PC-9 (cell line): ENCODE results near the gene THY1. TPM values are rescaled to one million over a fixed set of nuclear protein-coding genes. Genes with fewer than 3 reads are reported as not detected.

Experiments used
- BruUV-seq: library from RNA; stranded (reverse); fragments of 400-500 nt; replicated peaks from 2 replicates; lab custom pipeline; 2021; lab: Mats Ljungman, UMichigan
- CTCF ChIA-PET: fragments of 300-600 bp; sonication (Branson Sonifier 250); formaldehyde crosslinking; loops from one replicate; lab custom pipeline; 2022; ENCODE audit warnings: antibody characterized with exemption; lab: Charles Lee
- POLR2A ChIA-PET: fragments of 300-600 bp; sonication (Branson Sonifier 250); formaldehyde crosslinking; loops from one replicate; lab custom pipeline; 2022; ENCODE audit warnings: antibody characterized with exemption; ENCODE audit not compliant: unreplicated experiment; lab: Charles Lee
- DNase-seq, 2 experiments: peaks; one replicate each; pipeline versions ENCODE4 v3.0.0 to v3.0.0-alpha.2; 2015 to 2022; ENCODE audit warnings: mixed read lengths in 1 of 2
- H2AFZ ChIP-seq: fragments of 200-600 bp; sonication (generic); 2 replicates; pipeline ENCODE4 v1.8.1; 2017; ENCODE audit warnings: antibody characterized with exemption
- H3F3A ChIP-seq: fragments of 200-600 bp; sonication (generic); 2 replicates; pipeline ENCODE4 v1.8.1; 2017; ENCODE audit warnings: antibody characterized with exemption, mild to moderate bottlenecking, low read depth; ENCODE audit not compliant: insufficient read depth
- H3K27ac ChIP-seq: fragments of 200-600 bp; sonication (generic); 2 replicates; pipeline ENCODE4 v1.6.1; 2016; ENCODE audit warnings: mixed run types
- H3K27me3 ChIP-seq: fragments of 200-600 bp; sonication (generic); 2 replicates; pipeline ENCODE4 v1.6.1; 2016; ENCODE audit warnings: low read depth, mixed run types; ENCODE audit not compliant: insufficient read depth
- H3K36me3 ChIP-seq: fragments of 200-600 bp; sonication (generic); 2 replicates; pipeline ENCODE4 v1.6.1; 2016; ENCODE audit warnings: low read depth, mixed run types
- H3K4me1 ChIP-seq: fragments of 200-600 bp; sonication (generic); replicated peaks from 2 replicates; pipeline ENCODE4 v1.6.1; 2016; ENCODE audit warnings: mixed run types; ENCODE audit not compliant: insufficient read depth
- H3K4me2 ChIP-seq: fragments of 200-600 bp; sonication (generic); 2 replicates; pipeline ENCODE4 v1.6.1; 2017; ENCODE audit warnings: mixed run types
- H3K4me3 ChIP-seq: fragments of 200-600 bp; sonication (generic); 2 replicates; pipeline ENCODE4 v1.6.1; 2016; ENCODE audit warnings: mixed run types
- H3K79me2 ChIP-seq: fragments of 200-600 bp; sonication (generic); 2 replicates; pipeline ENCODE4 v1.6.1; 2017; ENCODE audit warnings: low read depth, mixed run types
- H3K9me2 ChIP-seq: fragments of 200-600 bp; sonication (generic); 2 replicates; pipeline ENCODE4 v1.8.1; 2017; ENCODE audit warnings: mild to moderate bottlenecking; ENCODE audit not compliant: insufficient read depth
- H3K9me3 ChIP-seq: fragments of 200-600 bp; sonication (generic); 2 replicates; pipeline ENCODE4 v1.8.1; 2016; ENCODE audit warnings: low read depth; ENCODE audit not compliant: insufficient read depth
- H4K20me1 ChIP-seq: fragments of 200-600 bp; sonication (generic); 2 replicates; pipeline ENCODE4 v1.8.1; 2017; ENCODE audit not compliant: insufficient read depth
- CTCF ChIP-seq: fragments of 200-600 bp; sonication (generic); conservative IDR thresholded peaks from 2 replicates; pipeline ENCODE4 v1.6.1; 2017; ENCODE audit warnings: mixed run types, antibody characterized with exemption, mild to moderate bottlenecking, moderate library complexity
- EZH2 ChIP-seq: fragments of 200-600 bp; sonication (generic); IDR thresholded peaks from 2 replicates; pipeline ENCODE4 v1.8.0; 2017; ENCODE audit warnings: antibody characterized with exemption, low read depth
- intact Hi-C: fragments of 100-400 bp; cut with micrococcal nuclease; formaldehyde crosslinking; loops from one replicate; pipeline ENCODE4 v1.10.0; 2022; ENCODE audit not compliant: unreplicated experiment
- total RNA-seq: library from RNA; stranded (reverse); gene quantifications from 2 replicates; pipeline ENCODE4 v1.2.3, GENCODE V29; 2021

The THY1 gene
- total RNA-seq, 1 experiment from 2014 or later = not detected

DNA sequence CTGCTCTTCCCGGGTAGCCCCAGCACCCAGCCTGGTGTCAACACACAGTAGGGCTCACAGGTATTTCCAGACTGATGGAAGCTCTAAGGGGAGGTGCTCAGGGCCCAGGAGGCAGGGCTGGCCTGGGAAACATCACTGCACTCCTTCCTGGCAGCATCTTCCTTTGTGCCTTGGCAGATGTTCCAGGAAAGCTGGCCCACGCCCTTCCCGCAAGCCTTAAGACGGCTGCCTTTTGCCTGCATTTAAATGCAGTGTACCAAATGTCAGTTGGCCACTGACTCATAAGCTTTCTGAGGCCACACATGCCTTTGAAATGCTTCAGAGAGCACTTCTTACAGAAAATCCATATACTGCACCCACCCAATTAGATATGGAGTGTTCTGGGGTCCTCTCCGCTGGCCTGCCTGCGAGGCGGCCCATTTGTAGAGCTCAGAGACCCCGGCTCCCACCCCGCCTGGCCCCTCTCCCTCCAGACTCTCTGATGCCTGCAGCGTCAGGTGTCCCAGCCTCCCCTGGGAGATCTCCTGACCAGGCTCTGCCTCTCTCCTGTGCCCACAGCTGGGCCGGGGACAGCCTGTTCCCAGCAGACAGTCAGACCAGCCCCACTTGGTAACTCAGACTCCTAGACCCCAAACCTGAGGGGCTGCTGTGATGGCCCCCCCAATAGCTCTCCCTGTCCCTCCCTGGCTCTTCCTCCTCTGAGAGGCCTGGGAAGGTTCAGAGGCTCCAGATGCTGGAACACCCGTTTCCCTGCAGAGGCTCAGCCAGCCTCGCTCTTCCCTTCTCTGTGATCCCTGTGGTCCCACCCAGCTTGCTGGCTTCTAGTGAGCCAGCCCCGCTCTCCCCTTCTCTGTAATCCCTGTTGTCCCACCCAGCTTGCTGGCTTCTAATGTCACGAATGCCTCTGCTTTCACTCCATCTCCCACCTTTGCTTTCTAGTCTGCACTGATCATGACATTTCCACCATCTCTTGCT is 47.6 kb upstream of the THY1 start:
- H3K4me2 ChIP-seq = peak overlapping the region; percentile 42; the same call in 1 of the 2 replicates
- no peaks in the 10 kb centered on the region for H4K20me1 ChIP-seq
- no peaks in the 10 kb centered on the region for H3K9me2 ChIP-seq
- BruUV-seq = no TSS peak
- no peaks in the 10 kb centered on the region for H3K36me3 ChIP-seq
- TF ChIP-seq CTCF = no peak
- H3K4me1 ChIP-seq = peaks cover 16% of the 10 kb centered on the region
- no peak overlapping the region for H3K27ac ChIP-seq
- H3K79me2 ChIP-seq = no peaks in the 10 kb centered on the region
- no peaks in the 10 kb centered on the region for H3K27me3 ChIP-seq
- ChIA-PET CTCF (no interaction called here), POLR2A (no interaction called here)
- H3K9me3 ChIP-seq = peaks cover 8% of the 10 kb centered on the region; the same call in 1 of the 2 replicates
- peak; percentile 35 to 64 for DNase-seq
- H3K4me3 ChIP-seq = no peak overlapping the region
- no peak overlapping the region for H2AFZ ChIP-seq
- H3F3A ChIP-seq = peaks cover 12% of the 10 kb centered on the region; the same call in 1 of the 2 replicates
- intact Hi-C loops = loop anchor here (5.0 to 10.0 kb wide), 3 partner anchors 263 to 563 kb away; partner anchors contain the start of gene CBL

DNA sequence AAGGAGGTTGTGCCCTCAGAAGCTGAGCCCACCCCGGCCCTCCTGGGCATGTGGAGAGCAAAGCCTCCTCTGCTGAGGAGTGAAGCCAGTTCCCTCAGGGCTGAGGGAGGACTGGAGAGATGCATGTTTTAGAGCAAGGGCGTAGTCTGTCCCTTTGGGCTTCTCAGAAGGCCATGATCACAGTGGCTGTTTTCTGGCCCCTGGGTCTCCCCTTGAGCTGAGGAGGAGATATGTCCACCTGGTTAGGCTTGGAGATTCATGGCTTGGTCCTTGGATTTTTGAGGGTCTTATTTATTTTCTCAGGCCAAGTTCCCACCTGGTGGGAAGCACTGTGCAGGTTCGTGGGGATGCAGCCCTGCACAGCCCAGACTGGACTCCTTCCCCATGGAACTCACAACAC is 46.5 kb upstream of the THY1 start:
- peaks cover 4% of the 10 kb centered on the region; the same call in 1 of the 2 replicates for H3F3A ChIP-seq
- H3K27me3 ChIP-seq = no peaks in the 10 kb centered on the region
- ChIA-PET CTCF (no interaction called here), POLR2A (no interaction called here)
- H3K4me2 ChIP-seq = no peak overlapping the region
- no peak overlapping the region for H3K27ac ChIP-seq
- H2AFZ ChIP-seq = no peak overlapping the region
- no TSS peak for BruUV-seq
- no peak overlapping the region for H3K4me3 ChIP-seq
- peaks cover 8% of the 10 kb centered on the region; the same call in 1 of the 2 replicates for H3K9me3 ChIP-seq
- H3K4me1 ChIP-seq = peaks cover 7% of the 10 kb centered on the region; the same call in 1 of the 2 replicates
- TF ChIP-seq EZH2 (no peak), CTCF (no peak)
- no peaks in the 10 kb centered on the region for H3K79me2 ChIP-seq
- no peak for DNase-seq
- H4K20me1 ChIP-seq = no peaks in the 10 kb centered on the region
- no peaks in the 10 kb centered on the region for H3K9me2 ChIP-seq
- H3K36me3 ChIP-seq = no peaks in the 10 kb centered on the region
- intact Hi-C loops = no loop called here

GRCh38 chr11:119468511-119468910 is 45.5 kb upstream of the THY1 start:
- no peaks in the 10 kb centered on the region for H3K36me3 ChIP-seq
- CTCF ChIA-PET = no interaction called here
- POLR2A ChIA-PET = interaction anchor here (0.7 kb wide), 1 partner anchor 257 kb away, joined by 4 read pairs; no protein-coding TSS in a partner anchor

More at GRCh38 chr11:119468511-119468910, 45.5 kb upstream of the THY1 start:
- H3K9me2 ChIP-seq = no peaks in the 10 kb centered on the region
- H3K4me2 ChIP-seq = no peak overlapping the region
- BruUV-seq = no TSS peak
- peaks cover 7% of the 10 kb centered on the region; the same call in 1 of the 2 replicates for H3K4me1 ChIP-seq
- H3K27ac ChIP-seq = no peak overlapping the region
- H3K27me3 ChIP-seq = no peaks in the 10 kb centered on the region
- no peaks in the 10 kb centered on the region for H4K20me1 ChIP-seq
- intact Hi-C loops = no loop called here
- H2AFZ ChIP-seq = no peak overlapping the region
- DNase-seq = no peak
- no peaks in the 10 kb centered on the region for H3K79me2 ChIP-seq
- peaks cover 8% of the 10 kb centered on the region; the same call in 1 of the 2 replicates for H3K9me3 ChIP-seq
- no peaks in the 10 kb centered on the region for H3F3A ChIP-seq
- no peak overlapping the region for H3K4me3 ChIP-seq
- TF ChIP-seq EZH2 = no peak
- no peak for TF ChIP-seq CTCF
